GM12873 (cell line): ENCODE measurements around the gene NAPB.

Experiments used
- TF ChIP-seq, protein P1 (sequence below): IDR thresholded peaks from 2 replicates; pipeline ENCODE4 v1.5.1; 2012; ENCODE audit warnings: low read depth, mild to moderate bottlenecking, moderate library complexity, low read length, control low read depth; ENCODE audit not compliant: insufficient read depth; ENCODE audit errors: missing control alignments

The NAPB gene

GRCh38 chr20:23401051-23401450 lies 20.2 kb downstream of the NAPB start:
- TF ChIP-seq, protein P1, sequence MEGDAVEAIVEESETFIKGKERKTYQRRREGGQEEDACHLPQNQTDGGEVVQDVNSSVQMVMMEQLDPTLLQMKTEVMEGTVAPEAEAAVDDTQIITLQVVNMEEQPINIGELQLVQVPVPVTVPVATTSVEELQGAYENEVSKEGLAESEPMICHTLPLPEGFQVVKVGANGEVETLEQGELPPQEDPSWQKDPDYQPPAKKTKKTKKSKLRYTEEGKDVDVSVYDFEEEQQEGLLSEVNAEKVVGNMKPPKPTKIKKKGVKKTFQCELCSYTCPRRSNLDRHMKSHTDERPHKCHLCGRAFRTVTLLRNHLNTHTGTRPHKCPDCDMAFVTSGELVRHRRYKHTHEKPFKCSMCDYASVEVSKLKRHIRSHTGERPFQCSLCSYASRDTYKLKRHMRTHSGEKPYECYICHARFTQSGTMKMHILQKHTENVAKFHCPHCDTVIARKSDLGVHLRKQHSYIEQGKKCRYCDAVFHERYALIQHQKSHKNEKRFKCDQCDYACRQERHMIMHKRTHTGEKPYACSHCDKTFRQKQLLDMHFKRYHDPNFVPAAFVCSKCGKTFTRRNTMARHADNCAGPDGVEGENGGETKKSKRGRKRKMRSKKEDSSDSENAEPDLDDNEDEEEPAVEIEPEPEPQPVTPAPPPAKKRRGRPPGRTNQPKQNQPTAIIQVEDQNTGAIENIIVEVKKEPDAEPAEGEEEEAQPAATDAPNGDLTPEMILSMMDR, result no peak

DNA sequence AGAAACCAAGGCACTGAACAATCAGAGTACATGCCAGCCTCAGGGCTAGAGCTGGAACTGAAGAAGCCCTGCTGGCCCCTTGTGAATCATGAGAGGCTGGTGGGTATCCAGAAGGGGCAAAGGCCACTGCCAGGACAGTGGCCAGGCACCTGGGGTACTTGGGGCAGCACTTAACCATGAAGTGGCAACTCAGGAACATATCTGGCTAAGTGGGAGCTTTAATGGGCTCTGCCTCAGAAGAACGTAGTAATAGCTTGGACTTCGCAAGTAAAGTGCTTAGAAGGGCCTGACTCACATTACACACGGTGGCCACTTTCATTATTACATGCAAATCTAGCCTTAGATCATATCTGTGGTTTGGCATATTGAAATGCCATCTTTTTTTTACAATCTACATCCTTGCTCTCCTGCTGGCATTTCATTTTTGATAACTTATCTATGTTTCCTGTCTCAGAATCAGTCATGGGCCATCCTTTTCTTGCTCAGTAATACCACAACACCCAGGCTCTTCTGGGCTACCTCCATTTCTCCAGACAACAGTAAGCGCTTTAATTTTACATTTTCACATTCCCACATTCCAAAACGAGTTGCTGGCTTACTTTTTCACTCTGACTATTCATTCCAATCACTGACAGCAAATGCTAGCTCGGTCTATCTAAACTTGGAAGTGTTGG lies 21.6 kb downstream of the NAPB start:
- TF ChIP-seq, protein P1, result no peak

- TF ChIP-seq, protein P1, result no peak
Measured at GRCh38 chr20:23397961-23398360, 23.3 kb downstream of the NAPB start.

- TF ChIP-seq, protein P1, result no peak
Measured at GRCh38 chr20:23396950-23397627, 24.2 kb downstream of the NAPB start.

DNA sequence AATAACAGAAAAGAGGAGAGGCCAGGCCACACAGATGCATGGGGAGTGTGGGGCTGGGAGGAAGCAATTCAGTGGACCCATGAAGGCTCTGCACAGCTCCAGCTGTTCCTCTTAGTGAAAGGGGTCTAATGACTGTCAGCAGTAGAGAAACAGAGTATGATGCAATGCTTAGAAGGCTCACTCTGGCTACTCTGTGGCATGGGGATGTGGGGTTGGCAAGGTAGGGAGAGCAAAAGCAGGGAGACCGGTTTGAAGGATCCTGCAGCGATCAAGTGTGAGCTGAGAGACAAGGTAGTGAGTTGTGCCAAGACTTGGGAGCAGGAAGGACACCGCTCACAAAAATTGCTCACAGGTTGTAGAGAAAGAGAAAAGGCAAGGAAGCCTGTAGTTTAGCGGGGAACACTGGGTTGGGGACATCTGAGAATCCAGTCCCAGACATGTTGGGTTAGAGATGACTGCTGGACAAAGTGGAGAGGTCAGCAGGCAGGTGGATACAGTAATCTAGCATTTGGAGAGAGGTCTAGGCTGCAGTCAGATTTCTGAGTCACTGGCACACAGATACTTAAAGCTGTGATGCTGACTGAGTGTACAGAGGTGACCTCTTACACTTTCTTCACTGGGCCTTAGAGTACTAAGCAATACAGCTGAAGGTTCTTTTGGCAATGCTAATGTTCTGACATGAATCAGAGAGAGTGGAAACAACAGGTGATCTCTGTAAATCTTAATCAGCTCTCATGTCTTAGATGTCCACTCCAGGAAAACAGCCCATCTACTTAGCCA lies 27.1 kb downstream of the NAPB start:
- TF ChIP-seq, protein P1, result no peak

GRCh38 chr20:23391707-23392310 lies 29.5 kb downstream of the NAPB start:
- TF ChIP-seq, protein P1, result no peak

DNA sequence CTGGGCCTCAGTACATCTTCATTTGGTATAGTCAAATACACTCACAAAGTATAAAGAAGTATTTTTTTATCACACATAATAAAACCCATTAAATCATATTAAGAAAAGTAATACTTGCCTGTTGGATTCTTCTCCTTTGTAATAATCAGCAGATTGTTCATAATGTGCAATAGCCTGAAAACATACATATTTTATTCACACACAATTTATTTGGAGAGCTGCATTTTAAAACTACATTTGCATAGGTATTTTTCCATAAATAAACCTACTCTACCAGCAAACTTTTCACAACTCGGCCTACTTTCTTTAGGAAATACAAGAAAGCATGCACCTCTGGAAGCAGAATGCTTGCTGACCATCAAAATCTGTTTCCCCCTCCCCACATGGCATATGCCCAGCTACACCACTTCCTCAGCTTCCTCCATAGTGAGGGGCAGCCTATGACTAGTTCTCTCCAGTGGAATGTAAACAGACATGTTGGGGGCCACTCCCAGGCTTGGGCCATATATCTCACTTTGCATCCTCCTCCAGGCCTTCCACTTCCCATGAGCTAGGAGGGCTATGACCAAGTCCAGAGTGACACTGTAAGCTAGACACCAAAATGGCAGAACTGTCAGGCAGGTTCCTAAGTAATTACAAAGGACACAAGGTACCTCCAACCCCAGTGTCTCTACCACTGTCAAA lies 31.1 kb downstream of the NAPB start:
- TF ChIP-seq, protein P1, result no peak
